Astrocyte (in vitro differentiated cells and primary cell): ENCODE results near the gene F12.

Experiments used
- CTCF ChIP-seq: IDR thresholded peaks from 2 replicates; pipeline ENCODE4 v1.5.1; 2011; ENCODE audit warnings: low read depth, mild to moderate bottlenecking, inconsistent platforms, low read length, moderate library complexity; ENCODE audit not compliant: insufficient read depth
- EZH2 ChIP-seq: IDR thresholded peaks from 2 replicates; pipeline ENCODE4 v1.6.1; 2012; ENCODE audit warnings: mild to moderate bottlenecking, low read length, inconsistent platforms; ENCODE audit not compliant: insufficient read depth

DNA sequence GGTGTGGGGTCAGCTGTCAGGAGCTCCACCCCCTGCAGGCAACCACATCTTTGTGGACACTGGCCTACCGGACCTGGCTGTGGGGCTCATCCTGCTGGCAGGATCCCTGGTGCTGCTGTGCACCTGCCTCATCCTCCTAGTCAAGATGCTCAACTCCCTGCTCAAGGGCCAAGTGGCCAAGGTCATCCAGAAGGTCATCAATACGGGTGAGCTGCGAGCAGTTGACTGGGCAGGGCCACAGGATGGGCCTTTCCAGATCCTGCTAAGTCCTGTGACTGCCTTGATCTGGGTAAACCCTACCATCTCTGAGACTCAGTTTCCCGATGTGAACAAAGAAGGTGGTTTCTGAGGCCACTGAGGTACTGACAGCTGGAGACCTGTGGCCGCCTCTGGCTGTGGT lies 15.4 kb downstream of the F12 start:
- TF ChIP-seq CTCF (no peak), EZH2 (no peak)
